HL-60 (cell line): ENCODE results near the gene SH3BP5L.

ENCODE experiments used
- DNase-seq, 2 experiments: peaks; one replicate each; pipeline ENCODE4 v3.0.0-alpha.2; 2010 to 2020; ENCODE audit warnings: low read depth in 1 of 2, low spot score in 1 of 2
- H3K27ac ChIP-seq: fragments of 250-450 bp; sonication (Bioruptor Pico); replicated peaks from 2 replicates; pipeline ENCODE4 v1.5.1; 2020; ENCODE audit warnings: mild to moderate bottlenecking, moderate library complexity
- H3K27me3 ChIP-seq: fragments of 250-450 bp; sonication (Bioruptor Pico); 2 replicates; pipeline ENCODE4 v1.5.1; 2021; ENCODE audit warnings: mild to moderate bottlenecking, moderate library complexity; ENCODE audit not compliant: insufficient read depth, poor library complexity, severe bottlenecking
- H3K4me3 ChIP-seq: replicated peaks from 2 replicates; pipeline ENCODE4 v1.5.1; 2011; ENCODE audit warnings: mild to moderate bottlenecking, control low read depth, low read length; ENCODE audit not compliant: insufficient read depth
- GABPA ChIP-seq: IDR thresholded peaks from 2 replicates; pipeline ENCODE4 v1.6.1; 2012; ENCODE audit warnings: low read depth
- POLR2AphosphoS5 ChIP-seq: IDR thresholded peaks from 2 replicates; pipeline ENCODE4 v1.6.1; 2012; ENCODE audit warnings: low read depth
- SPI1 ChIP-seq: IDR thresholded peaks from 2 replicates; pipeline ENCODE4 v1.6.1; 2012; ENCODE audit warnings: low read depth, mild to moderate bottlenecking, borderline replicate concordance
- TF ChIP-seq, protein P1 (sequence below): IDR thresholded peaks from 2 replicates; pipeline ENCODE4 v1.6.1; 2012; ENCODE audit warnings: low read depth; ENCODE audit not compliant: insufficient replicate concordance
- TF ChIP-seq, protein P2 (sequence below): IDR thresholded peaks from one replicate; pipeline ENCODE4 v1.5.1; 2011; ENCODE audit warnings: low read length, control low read depth, inconsistent platforms; ENCODE audit not compliant: insufficient read depth

SH3BP5L gene

DNA sequence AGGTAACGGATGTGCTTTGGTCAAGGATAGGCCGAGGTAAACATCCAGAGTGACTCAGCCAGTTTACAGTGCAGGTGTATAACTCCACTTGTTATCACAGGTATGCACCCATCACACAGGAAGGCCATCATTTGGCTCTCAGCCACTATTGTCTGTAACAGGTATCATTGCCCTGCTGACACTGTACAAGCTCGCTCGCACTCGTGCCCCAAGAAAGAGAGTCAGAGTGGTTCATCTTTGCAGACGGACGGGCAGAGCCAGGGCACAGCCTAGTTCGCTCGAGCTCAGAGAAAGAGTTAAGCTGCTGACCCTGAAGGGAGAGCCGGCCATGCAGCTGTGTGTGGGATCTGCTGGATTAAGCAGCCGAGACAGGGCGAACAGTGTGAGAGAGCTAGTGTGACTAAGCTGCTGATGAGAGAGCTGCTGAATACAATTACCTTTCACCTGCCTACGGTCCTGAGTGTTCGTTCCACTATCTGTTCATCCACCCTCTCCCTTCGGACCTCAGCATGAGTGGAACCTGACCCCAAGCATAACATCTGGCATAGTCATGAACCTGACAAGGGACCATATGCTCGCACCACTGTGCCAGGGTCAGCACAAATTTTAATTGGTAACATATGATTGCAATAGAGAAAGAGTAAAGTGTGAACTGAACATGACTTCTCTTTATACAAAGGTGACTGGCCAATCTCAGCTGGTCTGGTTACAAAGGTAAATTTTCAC is 43.1 kb downstream of the SH3BP5L start:
- Histone ChIP-seq H3K4me3 (no peak overlapping the region), H3K27me3 (no peaks in the 10 kb centered on the region), H3K27ac (no peak overlapping the region)
- DNase-seq = no peak
- TF ChIP-seq POLR2AphosphoS5 (no peak), GABPA (no peak), SPI1 (no peak)
- TF ChIP-seq, protein P1, sequence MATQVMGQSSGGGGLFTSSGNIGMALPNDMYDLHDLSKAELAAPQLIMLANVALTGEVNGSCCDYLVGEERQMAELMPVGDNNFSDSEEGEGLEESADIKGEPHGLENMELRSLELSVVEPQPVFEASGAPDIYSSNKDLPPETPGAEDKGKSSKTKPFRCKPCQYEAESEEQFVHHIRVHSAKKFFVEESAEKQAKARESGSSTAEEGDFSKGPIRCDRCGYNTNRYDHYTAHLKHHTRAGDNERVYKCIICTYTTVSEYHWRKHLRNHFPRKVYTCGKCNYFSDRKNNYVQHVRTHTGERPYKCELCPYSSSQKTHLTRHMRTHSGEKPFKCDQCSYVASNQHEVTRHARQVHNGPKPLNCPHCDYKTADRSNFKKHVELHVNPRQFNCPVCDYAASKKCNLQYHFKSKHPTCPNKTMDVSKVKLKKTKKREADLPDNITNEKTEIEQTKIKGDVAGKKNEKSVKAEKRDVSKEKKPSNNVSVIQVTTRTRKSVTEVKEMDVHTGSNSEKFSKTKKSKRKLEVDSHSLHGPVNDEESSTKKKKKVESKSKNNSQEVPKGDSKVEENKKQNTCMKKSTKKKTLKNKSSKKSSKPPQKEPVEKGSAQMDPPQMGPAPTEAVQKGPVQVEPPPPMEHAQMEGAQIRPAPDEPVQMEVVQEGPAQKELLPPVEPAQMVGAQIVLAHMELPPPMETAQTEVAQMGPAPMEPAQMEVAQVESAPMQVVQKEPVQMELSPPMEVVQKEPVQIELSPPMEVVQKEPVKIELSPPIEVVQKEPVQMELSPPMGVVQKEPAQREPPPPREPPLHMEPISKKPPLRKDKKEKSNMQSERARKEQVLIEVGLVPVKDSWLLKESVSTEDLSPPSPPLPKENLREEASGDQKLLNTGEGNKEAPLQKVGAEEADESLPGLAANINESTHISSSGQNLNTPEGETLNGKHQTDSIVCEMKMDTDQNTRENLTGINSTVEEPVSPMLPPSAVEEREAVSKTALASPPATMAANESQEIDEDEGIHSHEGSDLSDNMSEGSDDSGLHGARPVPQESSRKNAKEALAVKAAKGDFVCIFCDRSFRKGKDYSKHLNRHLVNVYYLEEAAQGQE = no peak
- TF ChIP-seq, protein P2, sequence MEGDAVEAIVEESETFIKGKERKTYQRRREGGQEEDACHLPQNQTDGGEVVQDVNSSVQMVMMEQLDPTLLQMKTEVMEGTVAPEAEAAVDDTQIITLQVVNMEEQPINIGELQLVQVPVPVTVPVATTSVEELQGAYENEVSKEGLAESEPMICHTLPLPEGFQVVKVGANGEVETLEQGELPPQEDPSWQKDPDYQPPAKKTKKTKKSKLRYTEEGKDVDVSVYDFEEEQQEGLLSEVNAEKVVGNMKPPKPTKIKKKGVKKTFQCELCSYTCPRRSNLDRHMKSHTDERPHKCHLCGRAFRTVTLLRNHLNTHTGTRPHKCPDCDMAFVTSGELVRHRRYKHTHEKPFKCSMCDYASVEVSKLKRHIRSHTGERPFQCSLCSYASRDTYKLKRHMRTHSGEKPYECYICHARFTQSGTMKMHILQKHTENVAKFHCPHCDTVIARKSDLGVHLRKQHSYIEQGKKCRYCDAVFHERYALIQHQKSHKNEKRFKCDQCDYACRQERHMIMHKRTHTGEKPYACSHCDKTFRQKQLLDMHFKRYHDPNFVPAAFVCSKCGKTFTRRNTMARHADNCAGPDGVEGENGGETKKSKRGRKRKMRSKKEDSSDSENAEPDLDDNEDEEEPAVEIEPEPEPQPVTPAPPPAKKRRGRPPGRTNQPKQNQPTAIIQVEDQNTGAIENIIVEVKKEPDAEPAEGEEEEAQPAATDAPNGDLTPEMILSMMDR = no peak

DNA sequence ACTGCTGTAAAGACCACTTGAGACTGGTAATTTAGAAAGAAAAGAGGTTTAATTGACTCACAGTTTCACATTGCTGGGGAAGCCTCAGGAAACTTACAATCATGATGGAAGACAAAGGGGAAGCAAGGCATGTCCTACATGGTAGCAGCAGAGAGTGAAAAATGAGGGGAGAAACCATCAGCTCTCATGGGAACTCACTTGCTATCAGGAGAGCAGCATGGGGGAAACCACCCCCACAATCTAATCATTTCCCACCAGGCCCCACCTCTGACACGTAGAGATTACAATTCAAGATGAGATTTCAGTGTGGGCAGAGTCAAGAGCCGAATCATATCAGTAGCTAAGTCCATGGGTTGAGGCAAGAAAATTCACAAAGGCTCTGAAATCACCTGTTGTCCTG is 46.4 kb downstream of the SH3BP5L start:
- TF ChIP-seq, protein P2 = no peak
- TF ChIP-seq, protein P1 = no peak
- TF ChIP-seq POLR2AphosphoS5 (no peak), GABPA (no peak), SPI1 (no peak)
- no peak overlapping the region for H3K4me3 ChIP-seq
- DNase-seq = no peak
- no peak overlapping the region for H3K27ac ChIP-seq
- H3K27me3 ChIP-seq = no peaks in the 10 kb centered on the region

DNA sequence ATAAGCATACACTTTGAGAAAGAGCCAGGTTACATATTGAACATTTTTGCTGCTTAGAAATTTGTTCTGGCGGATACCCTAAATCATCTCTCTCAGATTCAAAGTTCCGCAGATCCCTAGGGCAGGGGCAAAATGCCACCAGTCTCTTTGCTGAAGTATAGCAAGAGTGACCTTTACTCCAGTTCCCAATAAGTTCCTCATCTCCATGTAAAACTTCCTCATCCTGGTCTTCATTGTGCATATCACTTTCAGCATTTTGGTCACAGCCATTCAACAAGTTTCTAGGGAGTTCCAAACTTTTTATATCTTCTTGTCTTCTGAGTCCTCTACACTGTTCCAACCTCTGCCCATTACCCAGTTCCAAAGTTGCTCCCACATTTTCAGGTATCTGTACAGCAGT is 46.8 kb downstream of the SH3BP5L start:
- no peaks in the 10 kb centered on the region for H3K27me3 ChIP-seq
- no peak for DNase-seq
- TF ChIP-seq SPI1 (no peak), POLR2AphosphoS5 (no peak), GABPA (no peak)
- TF ChIP-seq, protein P1 = no peak
- TF ChIP-seq, protein P2 = no peak
- no peak overlapping the region for H3K27ac ChIP-seq
- no peak overlapping the region for H3K4me3 ChIP-seq
